Daoy (cell line): ENCODE measurements around the gene OAF. TPM values are rescaled to one million over a fixed set of nuclear protein-coding genes. Genes with fewer than 3 reads are reported as not detected.

Experiments
- DNase-seq: peaks from one replicate; pipeline ENCODE4 v3.0.0-alpha.2; 2015; ENCODE audit warnings: low read depth
- total RNA-seq: library from RNA; depleted of rRNA; stranded (reverse); fragments of >200 nt; shearing (Covaris generic); gene quantifications from 2 replicates; pipeline ENCODE4 v1.2.3, GENCODE V29; 2014

OAF gene
- total RNA-seq, 1 experiment from 2014 or later, result 62.2 TPM

- DNase-seq, result no peak
Observed at GRCh38 chr11:120201653-120202052, 9.2 kb upstream of the OAF start.

DNA sequence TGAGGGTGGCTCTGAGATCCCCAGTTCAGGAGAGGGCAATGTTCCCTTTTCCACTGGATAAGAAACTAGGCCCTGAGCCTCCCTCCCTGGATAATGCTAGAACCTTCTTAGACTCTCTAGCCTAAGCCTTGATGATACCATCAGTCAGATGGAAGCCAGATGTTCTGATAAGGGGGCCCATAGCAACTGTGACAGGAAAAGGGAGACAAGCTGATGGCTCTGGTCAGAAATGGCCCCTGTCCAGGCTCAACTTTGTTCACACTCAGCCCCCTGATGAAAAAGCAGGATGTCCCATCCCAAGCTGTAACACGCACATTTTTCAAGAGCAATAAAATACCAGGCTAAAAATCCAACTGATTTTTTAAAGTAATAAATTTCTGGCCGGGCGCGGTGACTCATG, 7.2 kb upstream of the OAF start:
- DNase-seq, result no peak

- peak; percentile 63 for DNase-seq
Observed at GRCh38 chr11:120205596-120206161, 5.2 kb upstream of the OAF start.

DNA sequence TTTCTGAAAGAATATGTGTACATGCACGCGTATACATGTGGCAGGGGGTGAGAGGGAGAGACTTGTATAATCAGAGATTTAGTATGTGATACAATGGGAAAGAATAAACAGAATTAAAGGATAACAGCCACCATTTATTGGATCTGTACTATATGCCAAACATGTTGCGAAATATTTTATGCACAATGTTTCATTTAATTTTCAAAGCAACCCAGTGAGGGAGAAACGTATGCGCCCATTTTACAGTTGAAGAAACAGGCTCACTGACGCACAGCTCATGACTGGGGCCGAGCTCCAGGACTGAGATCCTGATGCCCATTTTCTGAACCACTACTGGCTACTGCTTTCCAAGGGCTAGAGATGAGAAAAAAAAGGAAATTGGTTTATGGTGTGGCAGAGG, 3.3 kb upstream of the OAF start:
- DNase-seq, result no peak

DNA sequence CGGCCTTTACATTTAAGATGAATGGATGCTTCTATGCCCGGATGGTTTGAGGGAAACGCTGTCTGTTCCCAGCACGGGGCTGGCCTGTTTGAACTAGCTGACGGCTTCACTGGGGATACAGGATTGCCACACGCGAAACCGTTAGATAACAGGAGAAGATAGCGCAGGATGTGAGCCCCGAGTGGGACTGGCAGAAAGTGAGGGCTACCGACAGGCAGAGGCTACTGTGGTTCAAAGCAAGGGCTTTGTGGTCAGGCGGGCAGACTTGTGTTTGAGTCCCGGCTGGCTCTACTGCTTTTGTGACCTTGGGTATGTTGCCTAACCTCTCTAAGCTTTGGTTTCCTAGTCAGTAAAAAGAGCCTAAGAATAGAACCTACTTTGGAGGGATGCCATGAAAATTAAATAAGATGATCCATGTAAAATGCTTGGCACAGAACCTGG, 2.8 kb upstream of the OAF start:
- DNase-seq, result no peak

DNA sequence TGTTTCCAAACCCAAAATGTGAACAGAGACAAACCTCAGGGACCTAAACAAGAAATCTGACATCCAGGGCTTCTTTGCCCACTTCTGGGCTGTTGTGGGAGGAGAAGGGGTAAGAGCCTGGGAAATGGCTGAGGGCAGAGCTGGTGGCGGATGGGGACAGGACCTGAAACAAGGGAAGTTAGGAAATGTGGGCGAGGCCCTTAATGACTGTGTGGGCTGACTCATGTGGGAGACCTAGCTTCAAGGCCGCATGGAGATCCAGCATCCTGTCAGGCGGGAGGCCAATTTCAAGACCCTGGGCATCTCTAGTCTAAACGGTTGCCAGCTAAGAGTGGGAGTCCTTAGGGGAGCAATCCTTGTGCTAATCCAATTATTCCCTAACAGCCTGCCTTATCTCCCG, 2.1 kb upstream of the OAF start:
- peak; percentile 90 for DNase-seq

GRCh38 chr11:120209746-120210625, 846 bp upstream of the OAF start:
- DNase-seq, result no peak

GRCh38 chr11:120211522-120212258, 858 bp downstream of the OAF start:
- DNase-seq, result no peak

DNA sequence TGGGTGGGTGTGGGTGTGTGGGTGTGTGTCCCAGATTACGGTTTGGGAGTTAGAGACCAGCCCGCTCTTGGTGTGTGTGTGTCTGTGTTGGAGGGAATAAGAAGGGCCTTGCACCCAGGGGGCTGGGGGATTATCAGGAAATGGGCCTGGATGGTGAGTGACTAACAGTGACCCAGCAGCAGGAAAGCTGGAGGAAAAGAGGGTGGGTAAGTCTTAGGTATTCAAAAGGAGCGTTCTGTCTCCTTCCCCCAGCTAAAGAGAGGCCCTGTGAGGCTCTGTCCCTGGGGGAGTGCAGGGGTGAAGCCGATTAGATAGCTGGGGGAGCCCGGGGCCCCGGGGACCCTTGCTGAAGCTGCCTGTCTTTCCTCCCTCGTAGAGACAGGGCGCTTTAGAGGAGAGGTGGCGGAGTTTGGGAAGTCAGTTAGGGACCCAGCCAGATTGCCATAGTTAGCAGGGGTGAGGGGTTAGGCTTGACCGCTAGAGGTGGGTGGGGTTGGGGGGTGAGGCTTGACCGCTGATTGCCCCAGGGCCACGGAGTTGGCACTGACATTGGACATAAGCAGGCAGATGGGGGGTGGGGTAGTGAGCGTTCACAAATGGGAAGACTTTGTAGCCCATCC, 1.5 kb downstream of the OAF start:
- peak; percentile 38 for DNase-seq

DNA sequence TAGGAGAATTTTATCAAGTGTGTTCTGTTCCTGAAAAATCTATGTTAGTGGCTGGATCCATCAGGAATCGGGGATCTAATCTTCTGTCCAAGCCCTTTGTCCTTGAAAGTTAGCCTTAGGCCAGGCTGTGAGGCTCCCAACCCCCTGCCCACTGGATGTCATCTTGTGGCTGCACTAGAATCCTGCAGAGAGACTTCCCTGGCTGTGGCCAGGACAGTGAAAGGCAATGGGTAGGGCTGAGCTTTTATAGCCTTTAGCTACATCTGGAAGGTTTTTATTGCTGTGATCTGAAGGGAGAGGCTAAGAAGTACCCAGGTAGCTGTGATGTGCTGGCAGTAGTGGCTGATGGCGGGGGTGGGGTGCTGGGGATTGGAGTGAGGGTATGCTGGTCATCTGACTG, 2.1 kb downstream of the OAF start:
- DNase-seq, result no peak

DNA sequence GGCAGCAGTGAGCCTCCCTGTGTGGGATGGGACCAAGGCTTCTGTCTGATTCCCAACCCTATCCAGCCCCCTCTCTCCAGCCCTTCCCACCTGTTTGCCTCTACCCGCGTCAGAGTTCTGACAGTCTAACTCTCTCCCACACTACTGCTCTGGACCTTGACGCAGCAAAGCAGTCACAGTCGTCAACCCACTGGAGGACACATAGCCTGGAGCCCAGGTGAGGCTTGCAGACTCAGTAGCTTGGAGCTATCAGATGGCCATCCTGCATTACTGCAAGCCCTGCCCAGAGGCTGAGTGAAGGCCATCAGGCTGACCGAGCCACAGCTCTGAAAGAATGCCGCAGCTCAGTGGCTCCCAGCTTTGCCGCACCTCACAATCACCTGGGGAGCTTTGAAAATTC, 3.7 kb downstream of the OAF start:
- DNase-seq, result no peak

DNA sequence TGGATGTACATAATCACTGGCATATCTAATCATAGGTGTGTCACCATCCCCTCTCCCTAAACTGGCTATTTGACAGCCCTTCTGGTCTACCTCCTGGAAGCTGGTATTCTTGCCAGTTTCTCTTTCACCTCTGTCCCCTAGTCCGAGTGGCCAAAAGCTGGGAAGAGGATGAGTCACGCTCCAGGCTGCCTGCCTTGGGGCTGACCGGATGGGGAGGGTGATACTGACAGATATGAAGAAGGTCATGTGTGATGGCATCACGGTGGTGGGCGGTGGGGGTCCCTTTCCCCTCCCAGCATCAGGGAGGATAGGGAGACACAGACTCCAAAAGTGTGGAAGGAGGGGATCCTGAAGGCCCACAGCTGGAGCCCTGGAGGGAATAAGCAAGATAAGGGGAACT, 4.8 kb downstream of the OAF start:
- peak; percentile 51 for DNase-seq

DNA sequence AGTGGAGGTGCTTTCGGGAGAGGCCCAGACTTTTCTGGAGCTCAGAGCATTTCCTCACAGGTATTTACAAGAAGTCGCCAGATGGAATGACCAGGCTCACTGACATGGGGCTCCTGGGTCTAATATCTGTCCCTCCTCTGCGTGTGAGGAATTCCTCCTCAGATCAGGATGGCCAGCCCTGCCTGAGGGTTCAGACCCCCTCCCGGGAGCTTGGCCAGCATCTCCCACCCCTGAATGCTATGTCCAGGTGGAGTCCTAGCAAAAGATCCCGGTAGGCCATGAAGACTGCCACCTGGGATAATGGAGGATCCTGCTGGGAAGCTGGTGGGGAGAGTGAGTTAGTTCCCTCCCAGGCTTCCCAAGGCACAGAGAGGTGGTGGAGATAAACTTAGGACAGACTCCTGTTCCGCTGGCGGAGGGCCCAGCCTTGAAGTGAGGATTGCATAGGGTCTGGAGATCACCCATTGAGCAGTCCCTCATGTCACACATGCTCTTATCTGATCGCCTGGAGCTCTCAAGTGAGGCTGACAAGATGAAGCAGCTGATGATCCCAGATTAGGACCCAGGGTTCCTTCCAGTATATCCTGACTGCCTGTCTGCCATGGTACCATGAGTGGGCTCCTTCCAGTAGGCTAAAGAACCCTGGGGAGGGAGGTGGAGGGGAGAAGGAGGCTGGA, 5.7 kb downstream of the OAF start:
- no peak for DNase-seq

DNA sequence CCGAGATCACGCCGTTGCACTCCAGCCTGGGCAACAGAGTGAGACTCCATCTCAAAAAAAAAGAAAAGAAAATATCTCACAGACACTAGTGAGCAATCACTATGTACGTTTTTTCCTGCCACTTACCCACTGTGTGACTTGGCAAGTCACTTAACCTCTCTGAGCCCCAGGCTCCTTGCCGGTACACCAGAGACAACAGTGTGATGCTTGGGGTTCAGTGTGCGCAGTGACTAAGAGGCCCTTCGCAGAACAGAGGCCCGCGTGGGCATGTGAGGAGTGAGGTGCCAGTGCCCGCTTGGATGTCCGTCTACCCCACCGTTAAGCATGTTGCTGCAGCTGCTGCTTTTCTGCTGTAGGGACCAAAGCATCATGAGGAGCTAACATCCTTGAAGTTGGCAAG, 6.7 kb downstream of the OAF start:
- DNase-seq, result no peak

GRCh38 chr11:120217941-120218694, 7.3 kb downstream of the OAF start:
- no peak for DNase-seq

DNA sequence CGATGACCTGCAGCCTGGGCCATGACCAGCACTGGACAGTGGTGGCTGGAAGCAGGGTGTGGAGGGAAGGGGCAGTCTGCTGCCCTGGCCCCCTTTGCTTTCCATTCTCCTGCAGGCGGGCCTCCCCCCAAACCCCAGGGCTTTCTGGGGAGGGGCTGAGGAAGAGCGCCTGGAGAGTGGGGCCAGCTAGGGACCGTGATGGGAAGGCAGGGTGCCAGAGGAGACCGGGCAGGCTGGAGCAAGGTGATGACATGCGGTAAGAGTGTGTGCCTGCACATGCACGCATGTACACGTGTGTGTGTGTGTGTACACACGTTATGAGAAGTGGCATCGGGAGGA, 7.8 kb downstream of the OAF start:
- no peak for DNase-seq

GRCh38 chr11:120219232-120219937, 8.6 kb downstream of the OAF start:
- no peak for DNase-seq

DNA sequence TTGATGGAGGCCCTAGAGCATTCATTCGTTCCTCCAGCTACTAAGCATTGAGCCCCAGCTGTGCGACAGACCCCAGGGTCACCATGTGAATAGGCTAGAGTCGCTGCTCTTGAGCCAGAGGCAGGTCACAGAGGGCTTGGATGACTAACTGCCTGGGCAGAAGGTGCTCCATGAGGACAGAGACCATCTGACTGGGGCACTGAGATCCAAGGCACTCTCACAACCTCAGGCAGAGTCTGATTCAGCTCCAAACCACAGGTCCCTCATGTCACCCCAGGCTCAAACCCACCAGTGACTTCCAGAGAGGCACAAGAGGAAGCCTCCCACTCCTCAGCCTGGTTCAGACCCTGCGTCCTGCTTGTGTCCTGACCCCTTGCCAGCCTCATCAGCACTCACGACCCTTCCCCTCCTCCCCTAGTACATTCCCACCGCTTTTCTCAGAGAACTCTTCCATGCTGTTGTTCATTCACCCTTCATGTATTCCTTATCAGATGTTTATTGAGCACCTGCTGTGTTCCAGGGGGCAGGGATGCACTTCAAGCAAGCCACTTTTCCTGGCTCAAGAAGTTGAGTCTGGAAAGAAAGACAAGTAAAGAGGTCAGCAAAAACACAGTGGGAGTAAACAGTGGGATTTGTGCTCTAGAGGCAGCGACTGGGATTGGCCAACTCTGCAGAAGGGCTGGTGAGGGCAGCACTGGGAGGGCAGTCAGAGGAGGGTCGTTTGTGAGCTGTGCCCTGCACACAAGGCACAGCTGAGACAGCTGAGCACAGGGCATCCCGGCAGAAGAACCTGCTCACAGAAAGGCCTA, 9.3 kb downstream of the OAF start:
- no peak for DNase-seq

- no peak for DNase-seq
Observed at GRCh38 chr11:120220747-120221037, 9.9 kb downstream of the OAF start.
